ENCODE measurements around the gene CMKLR1. TPM values are rescaled to one million over a fixed set of nuclear protein-coding genes. Genes with fewer than 3 reads are reported as not detected.

Gene CMKLR1
- total RNA-seq, 2 experiments from 2014 or later = not detected

DNA sequence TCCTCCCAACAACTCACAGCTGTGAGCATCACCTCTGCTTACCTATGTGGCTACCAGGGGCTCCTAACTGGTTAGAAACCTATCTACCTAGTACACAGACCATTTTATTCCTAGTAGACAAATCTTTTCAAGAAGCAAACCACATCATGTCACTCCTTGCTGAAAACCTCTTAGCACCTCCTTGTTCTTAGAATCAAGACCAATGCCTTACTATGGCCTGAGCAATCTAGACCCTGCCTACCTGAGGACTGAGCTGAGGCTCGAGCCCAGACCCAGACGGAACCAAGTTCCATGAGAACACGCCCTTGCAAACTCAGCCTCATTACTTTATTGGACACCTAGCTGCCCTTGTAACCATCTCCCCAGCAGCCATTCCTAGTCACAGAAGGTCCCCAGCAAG lies 32.6 kb downstream of the CMKLR1 start:
- H3K27me3 Mint-ChIP-seq = peaks cover 18% of the 10 kb centered on the region
- no peaks in the 10 kb centered on the region for H3K4me1 Mint-ChIP-seq (ENCODE audit: low read depth)
- H3K27ac Mint-ChIP-seq = no peak overlapping the region
- H3K4me3 Mint-ChIP-seq = no peak overlapping the region
- no peaks in the 10 kb centered on the region for H3K36me3 Mint-ChIP-seq
- H3K9me3 Mint-ChIP-seq = no peaks in the 10 kb centered on the region
- ChIA-PET POLR2A (no interaction called here), CTCF (no interaction called here)
- intact Hi-C loops (cut with micrococcal nuclease) = no loop called here
- no peak for DNase-seq

DNA sequence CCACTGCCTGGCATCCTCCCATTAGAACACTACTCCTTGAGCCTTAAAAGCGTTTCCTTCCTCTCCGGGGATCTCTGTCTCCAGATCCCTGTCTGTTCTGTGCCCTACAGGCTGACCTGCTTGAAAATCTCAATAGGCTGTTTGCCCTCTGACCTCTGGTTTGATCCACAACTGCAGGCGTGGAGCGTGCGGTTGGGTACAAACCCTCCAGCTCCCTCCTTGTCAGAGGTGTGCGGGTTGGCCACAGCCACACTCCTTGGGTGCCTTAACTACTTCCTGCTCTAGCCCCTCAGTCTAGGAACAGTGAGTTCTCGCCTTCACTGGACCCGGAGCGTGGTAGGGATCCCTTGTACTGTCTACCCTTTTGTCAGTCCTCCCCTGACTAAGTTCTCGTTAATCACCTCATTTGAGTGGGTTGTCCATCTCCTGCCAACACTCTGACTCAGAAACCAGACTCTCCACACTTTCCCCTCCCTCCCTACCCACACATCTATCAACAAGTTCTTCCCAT lies 33.1 kb downstream of the CMKLR1 start:
- Mint-ChIP-seq H3K9me3 (no peaks in the 10 kb centered on the region), H3K36me3 (no peaks in the 10 kb centered on the region), H3K27ac (no peak overlapping the region), H3K27me3 (peaks cover 18% of the 10 kb centered on the region), H3K4me1 (ENCODE audit: low read depth) (no peaks in the 10 kb centered on the region), H3K4me3 (no peak overlapping the region)
- DNase-seq = no peak
- ChIA-PET CTCF (no interaction called here), POLR2A (no interaction called here)
- intact Hi-C loops (cut with micrococcal nuclease) = no loop called here

DNA sequence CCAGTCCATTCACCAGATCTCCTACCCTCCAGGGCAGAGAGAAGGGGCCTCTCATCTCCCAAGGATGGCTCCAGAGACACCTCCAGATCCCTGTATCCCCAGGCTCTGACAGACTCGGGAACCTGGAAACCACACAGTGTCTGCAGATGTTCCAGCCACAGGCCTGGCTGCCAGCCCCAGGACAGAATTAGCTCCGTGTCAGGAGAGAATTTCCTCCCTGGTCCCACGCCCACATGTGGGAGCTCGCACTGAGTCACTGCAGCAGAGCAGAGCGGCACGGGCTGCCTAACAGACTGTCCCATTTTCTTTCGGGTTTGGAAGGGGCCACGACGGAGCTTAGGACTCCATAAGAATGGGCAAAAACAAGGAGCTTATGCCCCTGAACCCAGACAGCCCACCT lies 33.6 kb downstream of the CMKLR1 start:
- H3K27ac Mint-ChIP-seq = no peak overlapping the region
- peaks cover 18% of the 10 kb centered on the region for H3K27me3 Mint-ChIP-seq
- H3K4me3 Mint-ChIP-seq = no peak overlapping the region
- intact Hi-C loops (cut with micrococcal nuclease) = no loop called here
- POLR2A ChIA-PET = no interaction called here
- H3K9me3 Mint-ChIP-seq = no peaks in the 10 kb centered on the region
- CTCF ChIA-PET = no interaction called here
- no peaks in the 10 kb centered on the region for H3K36me3 Mint-ChIP-seq
- DNase-seq = peak; percentile 25
- no peaks in the 10 kb centered on the region for H3K4me1 Mint-ChIP-seq (ENCODE audit: low read depth)

DNA sequence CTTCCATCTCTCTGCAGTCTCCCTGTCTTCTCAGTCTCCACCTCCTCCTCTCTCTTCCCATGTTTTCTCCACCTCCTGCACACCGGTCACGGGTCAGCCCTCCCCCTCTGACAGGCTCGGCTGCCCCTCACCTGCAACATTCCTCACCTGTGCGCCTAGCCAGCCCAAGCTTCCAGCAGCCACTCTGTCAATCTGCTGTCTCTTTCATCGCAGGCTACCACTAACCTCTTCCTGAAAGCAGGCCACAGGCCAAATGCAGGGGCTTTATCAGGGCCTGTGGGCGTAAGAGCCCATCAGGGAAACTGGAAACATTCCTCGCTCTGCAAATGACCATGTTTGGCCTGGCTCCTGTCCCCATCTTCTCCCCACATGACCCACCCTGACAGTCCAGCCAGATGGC lies 34.5 kb downstream of the CMKLR1 start:
- no peaks in the 10 kb centered on the region for H3K36me3 Mint-ChIP-seq
- H3K4me1 Mint-ChIP-seq (ENCODE audit: low read depth) = no peaks in the 10 kb centered on the region
- peaks cover 18% of the 10 kb centered on the region for H3K27me3 Mint-ChIP-seq
- H3K4me3 Mint-ChIP-seq = no peak overlapping the region
- CTCF ChIA-PET = no interaction called here
- H3K9me3 Mint-ChIP-seq = no peaks in the 10 kb centered on the region
- intact Hi-C loops (cut with micrococcal nuclease) = no loop called here
- DNase-seq = no peak
- POLR2A ChIA-PET = no interaction called here
- no peak overlapping the region for H3K27ac Mint-ChIP-seq

DNA sequence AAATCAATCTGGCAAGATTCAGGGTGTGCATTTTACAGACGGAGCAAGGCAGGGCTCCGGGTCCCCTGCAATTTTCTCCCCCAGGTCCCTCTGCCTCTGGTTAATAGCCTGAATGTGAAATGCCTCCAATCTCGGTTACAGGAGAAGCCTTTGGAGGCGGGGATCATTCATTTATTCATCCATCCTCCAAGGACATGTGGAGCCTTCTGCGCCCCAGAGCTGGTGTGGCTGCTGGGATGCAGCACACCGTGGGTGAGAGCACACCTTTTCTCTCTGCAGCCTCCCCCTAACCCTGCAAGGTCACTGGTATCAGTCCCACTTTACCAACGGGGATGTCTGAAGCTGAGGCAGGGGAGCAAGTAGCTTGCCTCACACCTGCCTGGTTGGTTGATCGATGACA lies 35.4 kb downstream of the CMKLR1 start:
- CTCF ChIA-PET = no interaction called here
- intact Hi-C loops (cut with micrococcal nuclease) = no loop called here
- H3K27ac Mint-ChIP-seq = no peak overlapping the region
- no peaks in the 10 kb centered on the region for H3K9me3 Mint-ChIP-seq
- DNase-seq = no peak
- no peaks in the 10 kb centered on the region for H3K36me3 Mint-ChIP-seq
- H3K4me1 Mint-ChIP-seq (ENCODE audit: low read depth) = no peaks in the 10 kb centered on the region
- POLR2A ChIA-PET = no interaction called here
- H3K27me3 Mint-ChIP-seq = peaks cover 16% of the 10 kb centered on the region
- H3K4me3 Mint-ChIP-seq = no peak overlapping the region

DNA sequence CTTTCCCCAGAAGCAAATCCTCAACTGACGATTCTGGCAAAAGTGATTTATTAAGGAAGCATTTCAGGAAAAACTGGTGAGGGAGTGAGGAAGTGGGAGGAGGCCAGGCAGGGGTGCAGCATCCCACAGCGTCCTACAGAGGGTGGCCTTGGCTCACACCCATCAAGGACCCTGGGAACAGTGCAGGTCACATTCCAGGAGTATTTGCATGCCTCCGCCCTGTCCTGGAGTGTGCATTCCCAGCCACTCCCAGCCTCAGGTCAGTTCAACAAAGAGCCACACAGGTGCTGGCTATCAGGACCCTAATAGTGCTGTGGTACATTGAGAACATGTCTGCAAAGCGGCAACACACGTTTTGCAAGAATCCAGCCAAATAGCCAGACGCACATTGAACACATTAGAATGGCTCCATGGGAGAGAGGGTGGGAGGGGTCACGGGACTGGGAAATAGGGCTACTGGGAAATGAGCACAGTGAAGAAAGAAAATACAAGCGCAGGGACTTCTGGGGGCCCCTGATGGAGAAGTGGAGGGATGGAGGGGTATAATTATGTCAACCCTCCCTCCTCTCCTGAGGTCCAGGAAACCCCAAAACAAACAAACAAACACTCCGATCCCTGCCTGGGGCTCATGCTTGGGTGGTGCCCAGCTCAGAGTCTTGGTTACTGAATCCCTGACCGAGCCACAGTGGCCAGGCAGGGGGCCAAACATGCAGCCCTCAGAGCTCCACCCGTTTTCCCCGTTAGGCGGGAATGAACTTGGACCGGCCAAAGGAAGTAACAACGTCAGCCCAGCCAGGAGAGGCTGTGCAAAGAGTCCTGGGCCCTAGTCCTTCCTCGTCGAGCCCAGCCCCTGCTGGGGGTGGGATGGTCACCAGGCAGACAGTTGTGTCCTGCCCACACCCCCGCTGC lies 36.5 kb downstream of the CMKLR1 start:
- Mint-ChIP-seq H3K36me3 (no peaks in the 10 kb centered on the region), H3K27me3 (peaks cover 16% of the 10 kb centered on the region), H3K4me3 (no peak overlapping the region), H3K4me1 (ENCODE audit: low read depth) (no peaks in the 10 kb centered on the region), H3K27ac (no peak overlapping the region), H3K9me3 (no peaks in the 10 kb centered on the region)
- intact Hi-C loops (cut with micrococcal nuclease) = no loop called here
- ChIA-PET CTCF (no interaction called here), POLR2A (no interaction called here)
- DNase-seq = no peak

DNA sequence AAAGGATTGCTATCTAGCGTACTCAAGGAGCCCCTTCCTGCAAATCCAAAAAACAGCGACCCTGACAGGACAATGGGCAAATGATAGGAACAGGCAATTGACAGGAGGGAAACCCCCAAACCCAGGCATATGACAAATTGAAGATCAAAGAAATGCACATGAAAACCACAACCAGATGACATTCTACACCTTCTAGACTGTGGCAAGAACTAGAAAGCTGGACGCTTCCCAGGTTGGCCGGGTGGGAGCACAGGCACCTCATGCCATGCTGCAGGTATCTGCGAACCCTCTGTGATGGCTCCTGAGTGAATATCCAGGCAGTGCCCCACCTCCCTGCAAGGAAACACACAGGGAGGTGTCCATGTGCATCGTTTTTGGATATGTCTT lies 37.1 kb downstream of the CMKLR1 start:
- ChIA-PET CTCF (no interaction called here), POLR2A (no interaction called here)
- no peak overlapping the region for H3K4me3 Mint-ChIP-seq
- peaks cover 16% of the 10 kb centered on the region for H3K27me3 Mint-ChIP-seq
- intact Hi-C loops (cut with micrococcal nuclease) = no loop called here
- H3K36me3 Mint-ChIP-seq = no peaks in the 10 kb centered on the region
- H3K9me3 Mint-ChIP-seq = no peaks in the 10 kb centered on the region
- H3K4me1 Mint-ChIP-seq (ENCODE audit: low read depth) = no peaks in the 10 kb centered on the region
- no peak overlapping the region for H3K27ac Mint-ChIP-seq
- DNase-seq = no peak

DNA sequence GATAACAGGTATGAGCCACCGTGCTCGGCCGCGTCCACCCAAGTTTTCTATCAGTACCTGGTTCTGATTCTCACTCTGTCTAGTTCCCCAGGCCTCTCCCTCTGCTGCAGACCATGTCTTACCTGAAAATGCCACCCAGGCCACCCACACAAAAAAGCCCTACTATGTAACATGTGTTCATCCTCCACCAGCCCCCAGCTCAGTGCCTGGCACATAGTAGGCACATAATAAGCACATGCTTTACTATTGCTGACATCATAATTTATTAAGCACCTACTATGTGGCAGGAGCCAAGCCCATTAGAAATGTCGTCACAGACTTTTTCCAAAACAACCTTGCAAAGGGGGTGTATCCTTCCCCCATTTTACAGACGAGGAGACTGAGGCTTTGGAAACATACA lies 37.8 kb downstream of the CMKLR1 start:
- Mint-ChIP-seq H3K27me3 (peaks cover 10% of the 10 kb centered on the region), H3K27ac (no peak overlapping the region), H3K36me3 (no peaks in the 10 kb centered on the region), H3K4me1 (ENCODE audit: low read depth) (no peaks in the 10 kb centered on the region), H3K4me3 (no peak overlapping the region), H3K9me3 (no peaks in the 10 kb centered on the region)
- no peak for DNase-seq
- intact Hi-C loops (cut with micrococcal nuclease) = no loop called here
- CTCF ChIA-PET = no interaction called here
- POLR2A ChIA-PET = no interaction called here

DNA sequence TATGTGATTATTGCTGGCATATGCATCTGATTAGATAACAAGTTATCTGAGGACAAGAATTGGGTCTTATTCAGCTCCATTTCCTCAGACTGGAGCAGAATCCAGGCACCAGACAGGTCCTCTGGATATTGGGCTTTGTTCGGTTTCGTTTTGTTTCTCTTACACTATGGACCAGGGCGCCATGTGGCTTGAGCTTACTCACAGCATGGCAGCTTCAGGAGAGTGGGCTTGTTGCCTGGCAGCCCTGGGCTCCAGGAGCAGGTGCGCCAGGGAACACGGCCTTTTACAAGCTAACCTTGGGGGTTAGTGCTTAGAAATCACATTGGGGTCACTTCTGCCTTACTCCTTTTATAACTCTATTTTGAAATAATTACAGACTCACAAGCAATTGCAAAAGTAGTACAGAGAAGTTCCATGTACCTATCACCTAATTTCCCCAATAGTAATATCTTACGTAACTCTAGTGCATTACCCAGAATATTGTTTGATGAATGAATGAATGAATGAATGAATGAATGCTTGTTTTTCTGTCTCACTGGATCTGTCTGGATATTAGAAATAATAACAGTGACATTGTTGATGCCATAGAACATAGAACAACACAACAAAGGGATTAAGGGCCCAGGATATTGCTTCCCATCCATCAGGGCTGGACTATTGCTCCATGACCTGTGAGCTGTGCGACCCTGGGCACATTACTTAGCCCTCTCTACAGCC lies 39.0 kb downstream of the CMKLR1 start:
- Mint-ChIP-seq H3K36me3 (no peaks in the 10 kb centered on the region), H3K9me3 (no peaks in the 10 kb centered on the region), H3K4me1 (ENCODE audit: low read depth) (no peaks in the 10 kb centered on the region), H3K27ac (no peak overlapping the region), H3K4me3 (no peak overlapping the region), H3K27me3 (peaks cover 6% of the 10 kb centered on the region)
- DNase-seq = no peak
- ChIA-PET POLR2A (no interaction called here), CTCF (no interaction called here)
- intact Hi-C loops (cut with micrococcal nuclease) = no loop called here

DNA sequence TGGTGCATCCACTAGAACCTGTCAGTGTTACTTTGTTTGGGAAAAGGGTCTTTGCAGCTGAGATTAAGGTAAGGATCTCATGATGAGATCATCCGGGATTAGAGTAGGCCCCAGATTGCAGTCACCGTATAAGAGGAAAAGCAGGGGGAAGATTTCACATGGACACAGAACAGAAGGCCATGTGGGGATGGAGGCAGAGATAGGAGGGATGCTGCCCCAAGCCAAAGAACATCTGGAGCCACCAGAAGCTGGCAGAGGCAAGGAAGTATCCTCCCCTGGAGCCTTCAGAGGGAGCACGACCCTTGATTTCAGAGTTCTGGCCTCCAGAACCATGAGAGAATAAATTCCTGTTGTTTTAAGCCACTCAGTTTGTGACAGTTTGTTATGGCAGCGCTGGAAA lies 39.6 kb downstream of the CMKLR1 start:
- intact Hi-C loops (cut with micrococcal nuclease) = no loop called here
- no peaks in the 10 kb centered on the region for H3K9me3 Mint-ChIP-seq
- no peak overlapping the region for H3K4me3 Mint-ChIP-seq
- no peaks in the 10 kb centered on the region for H3K4me1 Mint-ChIP-seq (ENCODE audit: low read depth)
- ChIA-PET POLR2A (no interaction called here), CTCF (no interaction called here)
- no peak for DNase-seq
- peaks cover under 1% of the 10 kb centered on the region for H3K27me3 Mint-ChIP-seq
- H3K36me3 Mint-ChIP-seq = no peaks in the 10 kb centered on the region
- H3K27ac Mint-ChIP-seq = no peak overlapping the region

DNA sequence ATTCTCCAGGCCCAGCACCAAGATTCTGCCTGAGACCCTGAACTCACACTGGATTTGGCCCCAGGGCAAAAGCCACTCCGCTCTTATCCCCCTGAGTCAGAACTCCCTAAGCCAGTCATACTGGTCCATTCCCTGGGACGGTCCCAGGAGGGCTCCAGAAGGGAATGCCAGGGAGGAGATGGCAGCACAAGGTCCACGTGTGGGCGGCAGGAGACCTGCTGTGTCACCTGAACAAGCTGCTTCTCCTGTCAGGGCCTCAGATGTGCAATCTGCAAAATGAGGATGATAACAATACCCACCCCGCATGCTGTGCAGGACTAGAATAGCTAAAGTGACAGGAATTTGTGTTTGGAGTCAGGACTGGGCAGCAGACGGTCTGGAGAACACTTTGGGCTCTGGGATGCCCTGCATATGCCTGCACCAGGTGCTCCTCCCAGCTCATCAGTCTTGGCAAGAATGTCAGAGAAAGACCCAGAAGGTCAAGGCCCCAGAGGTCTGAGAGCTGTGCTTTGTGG lies 40.3 kb downstream of the CMKLR1 start:
- no peak for DNase-seq
- H3K27me3 Mint-ChIP-seq = no peaks in the 10 kb centered on the region
- ChIA-PET POLR2A (no interaction called here), CTCF (no interaction called here)
- no peaks in the 10 kb centered on the region for H3K36me3 Mint-ChIP-seq
- no peaks in the 10 kb centered on the region for H3K4me1 Mint-ChIP-seq (ENCODE audit: low read depth)
- intact Hi-C loops (cut with micrococcal nuclease) = no loop called here
- H3K27ac Mint-ChIP-seq = no peak overlapping the region
- no peaks in the 10 kb centered on the region for H3K9me3 Mint-ChIP-seq
- no peak overlapping the region for H3K4me3 Mint-ChIP-seq

DNA sequence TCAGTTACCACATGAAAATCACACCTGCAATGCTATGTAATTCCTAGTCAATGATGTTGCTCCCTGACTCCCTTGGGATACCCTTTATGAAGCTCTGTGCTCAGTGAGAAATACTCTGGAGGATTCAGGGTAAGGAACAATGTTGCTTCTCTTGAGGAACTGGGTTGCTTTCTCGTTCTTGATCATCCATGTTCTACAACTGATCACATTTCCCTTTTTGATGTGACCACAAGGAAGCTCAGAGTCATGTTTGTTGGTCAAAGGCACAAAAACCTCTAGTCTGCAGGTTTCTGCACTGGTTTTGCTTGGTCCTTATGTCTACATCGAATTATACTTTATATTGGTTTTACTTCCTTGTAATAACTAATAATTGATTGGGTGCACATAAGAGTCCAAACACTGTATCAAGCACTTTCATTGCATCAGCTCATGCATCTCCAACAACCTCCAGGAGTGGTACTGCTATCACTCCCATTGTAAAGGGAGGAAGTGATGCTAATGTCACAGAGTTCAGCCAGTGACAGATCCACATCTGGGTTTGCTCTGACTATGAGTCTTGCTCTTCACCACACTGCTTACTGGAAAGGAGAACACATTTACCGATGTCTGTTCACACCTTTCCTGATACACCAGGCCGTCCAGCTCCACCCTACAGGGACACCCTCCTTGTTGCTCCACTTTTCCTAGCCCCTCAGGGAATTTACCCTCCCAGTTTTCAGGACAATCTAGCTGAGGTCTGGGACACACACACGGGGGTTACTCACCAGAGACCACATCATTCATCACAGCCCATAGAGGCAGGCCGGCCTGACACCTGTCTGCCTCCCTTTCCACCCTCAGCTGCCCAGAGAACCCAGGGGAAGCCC lies 41.0 kb downstream of the CMKLR1 start:
- Mint-ChIP-seq H3K36me3 (no peaks in the 10 kb centered on the region), H3K4me3 (no peak overlapping the region), H3K9me3 (no peaks in the 10 kb centered on the region), H3K27ac (no peak overlapping the region), H3K4me1 (ENCODE audit: low read depth) (no peaks in the 10 kb centered on the region), H3K27me3 (no peaks in the 10 kb centered on the region)
- DNase-seq = no peak
- ChIA-PET POLR2A (no interaction called here), CTCF (no interaction called here)
- intact Hi-C loops (cut with micrococcal nuclease) = no loop called here

All from activated CD4-positive, alpha-beta memory T cell treated with anti-CD3 and anti-CD28 coated beads for 36 hours (primary cell).